Measurements from ENCODE around the gene EYS.

GRCh38 chr6:65231616-65232015 lies 475.4 kb downstream of the EYS start:
- TF ChIP-seq, protein P1, sequence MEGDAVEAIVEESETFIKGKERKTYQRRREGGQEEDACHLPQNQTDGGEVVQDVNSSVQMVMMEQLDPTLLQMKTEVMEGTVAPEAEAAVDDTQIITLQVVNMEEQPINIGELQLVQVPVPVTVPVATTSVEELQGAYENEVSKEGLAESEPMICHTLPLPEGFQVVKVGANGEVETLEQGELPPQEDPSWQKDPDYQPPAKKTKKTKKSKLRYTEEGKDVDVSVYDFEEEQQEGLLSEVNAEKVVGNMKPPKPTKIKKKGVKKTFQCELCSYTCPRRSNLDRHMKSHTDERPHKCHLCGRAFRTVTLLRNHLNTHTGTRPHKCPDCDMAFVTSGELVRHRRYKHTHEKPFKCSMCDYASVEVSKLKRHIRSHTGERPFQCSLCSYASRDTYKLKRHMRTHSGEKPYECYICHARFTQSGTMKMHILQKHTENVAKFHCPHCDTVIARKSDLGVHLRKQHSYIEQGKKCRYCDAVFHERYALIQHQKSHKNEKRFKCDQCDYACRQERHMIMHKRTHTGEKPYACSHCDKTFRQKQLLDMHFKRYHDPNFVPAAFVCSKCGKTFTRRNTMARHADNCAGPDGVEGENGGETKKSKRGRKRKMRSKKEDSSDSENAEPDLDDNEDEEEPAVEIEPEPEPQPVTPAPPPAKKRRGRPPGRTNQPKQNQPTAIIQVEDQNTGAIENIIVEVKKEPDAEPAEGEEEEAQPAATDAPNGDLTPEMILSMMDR (IDR thresholded peaks at IDR 0.05), result no peak
- TF ChIP-seq POLR2A (IDR thresholded peaks at IDR 0.05), result no peak

Data from breast epithelium (tissue), 3 donors.